Measurements from ENCODE around the gene ZBTB37. TPM values are rescaled to one million over a fixed set of nuclear protein-coding genes. Genes with fewer than 3 reads are reported as not detected.

ZBTB37 gene
- total RNA-seq, 4 donors from 2014 or later = 6.1 to 20.7 (median 9.3) TPM

- Histone ChIP-seq H3K9me3 (no peaks in the 10 kb centered on the region), H3K36me3 (peaks cover 10% of the 10 kb centered on the region), H3K4me1 (no peaks in the 10 kb centered on the region), H3K27ac (no peak overlapping the region), H3K27me3 (no peaks in the 10 kb centered on the region), H3K4me3 (no peak overlapping the region)
- TF ChIP-seq POLR2A (IDR thresholded peaks at IDR 0.05) (no peak), EP300 (IDR thresholded peaks at IDR 0.05) (no peak), CTCF (IDR thresholded peaks at IDR 0.05) (no peak), POLR2AphosphoS5 (IDR thresholded peaks at IDR 0.05) (no peak)
- DNase-seq (ENCODE audit: low spot score in 2 of 2) = no peak
- WGBS = 59% methylated on average over 3 of the region's 3 CpGs
Measured at GRCh38 chr1:173894189-173894588, 26.0 kb downstream of the ZBTB37 start.

- Histone ChIP-seq H3K4me1 (no peaks in the 10 kb centered on the region), H3K27ac (no peak overlapping the region), H3K36me3 (peaks cover 3% of the 10 kb centered on the region), H3K27me3 (no peaks in the 10 kb centered on the region), H3K9me3 (no peaks in the 10 kb centered on the region), H3K4me3 (no peak overlapping the region)
- TF ChIP-seq POLR2A (IDR thresholded peaks at IDR 0.05) (no peak), EP300 (IDR thresholded peaks at IDR 0.05) (no peak)
- DNase-seq (ENCODE audit: low spot score in 2 of 2) = no peak
- 80% methylated on average over 2 of the region's 2 CpGs for WGBS
Measured at GRCh38 chr1:173900427-173900826, 32.2 kb downstream of the ZBTB37 start.

- 64% methylated on average over 3 of the region's 3 CpGs for WGBS
Measured at GRCh38 chr1:173900992-173901391, 32.8 kb downstream of the ZBTB37 start.

GRCh38 chr1:173903827-173904531 lies 35.8 kb downstream of the ZBTB37 start:
- DNase-seq (ENCODE audit: low spot score in 2 of 2) = no peak
- no peaks in the 10 kb centered on the region for H3K36me3 ChIP-seq
- 87% methylated on average over 6 of the region's 6 CpGs for WGBS
- no peaks in the 10 kb centered on the region for H3K27me3 ChIP-seq
- H3K27ac ChIP-seq = no peak overlapping the region
- H3K4me3 ChIP-seq = no peak overlapping the region
- no peaks in the 10 kb centered on the region for H3K4me1 ChIP-seq
- no peak for TF ChIP-seq POLR2A (IDR thresholded peaks at IDR 0.05)
- no peak for TF ChIP-seq CTCF (IDR thresholded peaks at IDR 0.05)
- no peak for TF ChIP-seq POLR2AphosphoS5 (IDR thresholded peaks at IDR 0.05)
- TF ChIP-seq EP300 (IDR thresholded peaks at IDR 0.05) = no peak
- no peaks in the 10 kb centered on the region for H3K9me3 ChIP-seq

More at GRCh38 chr1:173900992-173901391, 32.8 kb downstream of the ZBTB37 start:
- no peak overlapping the region for H3K4me3 ChIP-seq
- H3K27ac ChIP-seq = no peak overlapping the region
- peaks cover 3% of the 10 kb centered on the region for H3K36me3 ChIP-seq
- no peaks in the 10 kb centered on the region for H3K27me3 ChIP-seq
- no peak for DNase-seq (ENCODE audit: low spot score in 2 of 2)
- TF ChIP-seq POLR2A (IDR thresholded peaks at IDR 0.05) = no peak
- no peak for TF ChIP-seq CTCF (IDR thresholded peaks at IDR 0.05)
- no peak for TF ChIP-seq EP300 (IDR thresholded peaks at IDR 0.05)
- TF ChIP-seq POLR2AphosphoS5 (IDR thresholded peaks at IDR 0.05) = no peak
- no peaks in the 10 kb centered on the region for H3K4me1 ChIP-seq
- H3K9me3 ChIP-seq = no peaks in the 10 kb centered on the region

- TF ChIP-seq CTCF (IDR thresholded peaks at IDR 0.05) = no peak
- TF ChIP-seq POLR2AphosphoS5 (IDR thresholded peaks at IDR 0.05) = no peak
- TF ChIP-seq EP300 (IDR thresholded peaks at IDR 0.05) = no peak
- no peak for TF ChIP-seq POLR2A (IDR thresholded peaks at IDR 0.05)
- WGBS = 86% methylated on average over 3 of the region's 3 CpGs
Measured at GRCh38 chr1:173913111-173913510, 44.9 kb downstream of the ZBTB37 start.

More at GRCh38 chr1:173913111-173913510, 44.9 kb downstream of the ZBTB37 start:
- H3K9me3 ChIP-seq = no peaks in the 10 kb centered on the region
- H3K36me3 ChIP-seq = no peaks in the 10 kb centered on the region
- H3K4me3 ChIP-seq = no peak overlapping the region
- no peaks in the 10 kb centered on the region for H3K27me3 ChIP-seq
- no peak for DNase-seq (ENCODE audit: low spot score in 2 of 2)
- no peaks in the 10 kb centered on the region for H3K4me1 ChIP-seq
- H3K27ac ChIP-seq = no peak overlapping the region

Measured in suprapubic skin (tissue), 4 donors.